Mononuclear cell (primary cell): ENCODE measurements around the gene WDR6. TPM values are rescaled to one million over a fixed set of nuclear protein-coding genes. Genes with fewer than 3 reads are reported as not detected.
A peak's percentile ranks its signal among the peaks of the same experiment; 100 is the strongest.

Source experiments
- H3K27me3 ChIP-seq: 2 replicates; pipeline ENCODE4 v1.6.0; 2011; ENCODE audit warnings: low read length, control low read depth; ENCODE audit not compliant: insufficient read depth
- H3K4me1 ChIP-seq: 2 replicates; pipeline ENCODE4 v1.5.1; 2011; ENCODE audit warnings: mild to moderate bottlenecking, low read length, control low read depth; ENCODE audit not compliant: insufficient read depth
- H3K4me3 ChIP-seq: 2 replicates; pipeline ENCODE4 v1.5.1; 2011; ENCODE audit warnings: mild to moderate bottlenecking, low read length, moderate library complexity
- H3K9me3 ChIP-seq: 2 replicates; pipeline ENCODE4 v1.5.1; 2011; ENCODE audit warnings: low read depth, mild to moderate bottlenecking, control low read depth, low read length
- total RNA-seq: library from RNA; depleted of rRNA; stranded (reverse); fragments of >200 nt; gene quantifications from one replicate; pipeline ENCODE4 v1.2.3, GENCODE V29; 2012

The WDR6 gene
- total RNA-seq, 1 donor = 31.9 TPM

GRCh38 chr3:49027634-49028033 is 20.4 kb downstream of the WDR6 start:
- H3K27me3 ChIP-seq = no peaks in the 10 kb centered on the region
- H3K4me1 ChIP-seq = peaks cover 28% of the 10 kb centered on the region
- no peaks in the 10 kb centered on the region for H3K9me3 ChIP-seq
- no peak overlapping the region for H3K4me3 ChIP-seq

- Histone ChIP-seq H3K4me1 (peaks cover 21% of the 10 kb centered on the region), H3K4me3 (no peak overlapping the region), H3K9me3 (no peaks in the 10 kb centered on the region), H3K27me3 (no peaks in the 10 kb centered on the region)
These were observed 21.1 kb downstream of the WDR6 start for GRCh38 chr3:49028298-49028672.

- no peaks in the 10 kb centered on the region for H3K9me3 ChIP-seq
- H3K4me3 ChIP-seq = peak within 1 kb of the TSS; percentile 57
- peaks cover 17% of the 10 kb centered on the region for H3K4me1 ChIP-seq
- H3K27me3 ChIP-seq = no peaks in the 10 kb centered on the region
These were observed 21.7 kb downstream of the WDR6 start, which contains the start of gene IMPDH2 for GRCh38 chr3:49028673-49029562. Gene IMPDH2, minus strand, starts transcription at chr3:49029398. Its CDS starts 48 bp downstream, at chr3:49029350.

- no peaks in the 10 kb centered on the region for H3K27me3 ChIP-seq
- peaks cover 17% of the 10 kb centered on the region for H3K4me1 ChIP-seq
- H3K4me3 ChIP-seq = peak overlapping the region; percentile 57
- H3K9me3 ChIP-seq = no peaks in the 10 kb centered on the region
These were observed 22.3 kb downstream of the WDR6 start for GRCh38 chr3:49029563-49029884.

GRCh38 chr3:49030321-49030720 is 23.1 kb downstream of the WDR6 start:
- H3K4me3 ChIP-seq = no peak overlapping the region
- H3K4me1 ChIP-seq = peaks cover 21% of the 10 kb centered on the region
- H3K9me3 ChIP-seq = no peaks in the 10 kb centered on the region
- no peaks in the 10 kb centered on the region for H3K27me3 ChIP-seq

GRCh38 chr3:49032646-49033304 is 25.6 kb downstream of the WDR6 start:
- no peaks in the 10 kb centered on the region for H3K9me3 ChIP-seq
- no peak overlapping the region for H3K4me3 ChIP-seq
- H3K27me3 ChIP-seq = no peaks in the 10 kb centered on the region
- peaks cover 28% of the 10 kb centered on the region for H3K4me1 ChIP-seq

- H3K9me3 ChIP-seq = no peaks in the 10 kb centered on the region
- H3K4me1 ChIP-seq = peaks cover 10% of the 10 kb centered on the region
- no peak overlapping the region for H3K4me3 ChIP-seq
- no peaks in the 10 kb centered on the region for H3K27me3 ChIP-seq
These were observed 27.5 kb downstream of the WDR6 start for GRCh38 chr3:49034650-49035049.

GRCh38 chr3:49035281-49035680 is 28.1 kb downstream of the WDR6 start:
- H3K4me3 ChIP-seq = no peak overlapping the region
- peaks cover 10% of the 10 kb centered on the region for H3K4me1 ChIP-seq
- no peaks in the 10 kb centered on the region for H3K27me3 ChIP-seq
- H3K9me3 ChIP-seq = no peaks in the 10 kb centered on the region

- no peaks in the 10 kb centered on the region for H3K4me1 ChIP-seq
- no peaks in the 10 kb centered on the region for H3K27me3 ChIP-seq
These were observed 46.4 kb downstream of the WDR6 start for GRCh38 chr3:49053543-49053942.

GRCh38 chr3:49054344-49054862 is 47.2 kb downstream of the WDR6 start:
- Histone ChIP-seq H3K9me3 (no peaks in the 10 kb centered on the region), H3K4me1 (no peaks in the 10 kb centered on the region), H3K27me3 (no peaks in the 10 kb centered on the region)

More at GRCh38 chr3:49053543-49053942, 46.4 kb downstream of the WDR6 start:
- no peak overlapping the region for H3K4me3 ChIP-seq
- H3K9me3 ChIP-seq = no peaks in the 10 kb centered on the region

GRCh38 chr3:49057268-49057667 is 50.1 kb downstream of the WDR6 start:
- no peak overlapping the region for H3K4me3 ChIP-seq
- no peaks in the 10 kb centered on the region for H3K9me3 ChIP-seq
- H3K27me3 ChIP-seq = no peaks in the 10 kb centered on the region
- H3K4me1 ChIP-seq = no peaks in the 10 kb centered on the region

More at GRCh38 chr3:49054344-49054862, 47.2 kb downstream of the WDR6 start:
- H3K4me3 ChIP-seq = no peak overlapping the region

GRCh38 chr3:49058011-49058410 is 50.8 kb downstream of the WDR6 start:
- Histone ChIP-seq H3K4me1 (no peaks in the 10 kb centered on the region), H3K4me3 (no peak overlapping the region), H3K27me3 (no peaks in the 10 kb centered on the region), H3K9me3 (no peaks in the 10 kb centered on the region)

Other genes starting within 250 kb of the WDR6 start
- 26.1 TPM for gene PRKAR2A, start 159.5 kb upstream of the WDR6 start, total RNA-seq
- gene SLC25A20, start 108.5 kb upstream of the WDR6 start, total RNA-seq = 2.2 TPM
- 120 TPM for gene ARIH2, start 88.5 kb upstream of the WDR6 start, total RNA-seq
- 18.6 TPM for gene P4HTM, start 17.1 kb upstream of the WDR6 start, total RNA-seq
- gene DALRD3, start 11.2 kb downstream of the WDR6 start, total RNA-seq = 16.3 TPM
- 27.9 TPM for gene NDUFAF3, start 14.7 kb downstream of the WDR6 start, total RNA-seq
- gene IMPDH2, start 22.0 kb downstream of the WDR6 start, total RNA-seq = 81.5 TPM
- 143 TPM for gene QRICH1, start 86.7 kb downstream of the WDR6 start, total RNA-seq
- gene QARS1, start 97.4 kb downstream of the WDR6 start, total RNA-seq = 262 TPM
- gene USP19, start 113.4 kb downstream of the WDR6 start, total RNA-seq = 21.5 TPM
- 3.1 TPM for gene LAMB2, start 125.7 kb downstream of the WDR6 start, total RNA-seq
- gene CCDC71, start 158.9 kb downstream of the WDR6 start, total RNA-seq = 15.4 TPM
- 2.7 TPM for gene KLHDC8B, start 164.2 kb downstream of the WDR6 start, total RNA-seq